ENCODE measurements around the gene USP3. TPM values are rescaled to one million over a fixed set of nuclear protein-coding genes. Genes with fewer than 3 reads are reported as not detected.
A peak's percentile ranks its signal among the peaks of the same experiment; 100 is the strongest.

The USP3 gene, protein sequence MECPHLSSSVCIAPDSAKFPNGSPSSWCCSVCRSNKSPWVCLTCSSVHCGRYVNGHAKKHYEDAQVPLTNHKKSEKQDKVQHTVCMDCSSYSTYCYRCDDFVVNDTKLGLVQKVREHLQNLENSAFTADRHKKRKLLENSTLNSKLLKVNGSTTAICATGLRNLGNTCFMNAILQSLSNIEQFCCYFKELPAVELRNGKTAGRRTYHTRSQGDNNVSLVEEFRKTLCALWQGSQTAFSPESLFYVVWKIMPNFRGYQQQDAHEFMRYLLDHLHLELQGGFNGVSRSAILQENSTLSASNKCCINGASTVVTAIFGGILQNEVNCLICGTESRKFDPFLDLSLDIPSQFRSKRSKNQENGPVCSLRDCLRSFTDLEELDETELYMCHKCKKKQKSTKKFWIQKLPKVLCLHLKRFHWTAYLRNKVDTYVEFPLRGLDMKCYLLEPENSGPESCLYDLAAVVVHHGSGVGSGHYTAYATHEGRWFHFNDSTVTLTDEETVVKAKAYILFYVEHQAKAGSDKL
- 16.2 TPM for total RNA-seq
- long read RNA-seq, full-length matches to known transcripts, result 15 of 19 reads
- long read RNA-seq, partial matches to known transcripts, result 0 of 19 reads
- long read RNA-seq, other reads (novel, unspliced or antisense), result 4 of 19 reads

GRCh38 chr15:63504247-63504978 is at the start of gene USP3:
Gene USP3, plus strand, starts transcription at chr15:63504593. Its CDS starts 147 bp downstream, at chr15:63504740.
- intact Hi-C loops (cut with DNase I), result loop anchor here (5.0 to 10.0 kb wide), 2 partner anchors 48 to 960 kb away; partner anchors contain the start of gene ZNF609
- DNase-seq (ENCODE audit: low spot score), result peak; percentile 98

DNA sequence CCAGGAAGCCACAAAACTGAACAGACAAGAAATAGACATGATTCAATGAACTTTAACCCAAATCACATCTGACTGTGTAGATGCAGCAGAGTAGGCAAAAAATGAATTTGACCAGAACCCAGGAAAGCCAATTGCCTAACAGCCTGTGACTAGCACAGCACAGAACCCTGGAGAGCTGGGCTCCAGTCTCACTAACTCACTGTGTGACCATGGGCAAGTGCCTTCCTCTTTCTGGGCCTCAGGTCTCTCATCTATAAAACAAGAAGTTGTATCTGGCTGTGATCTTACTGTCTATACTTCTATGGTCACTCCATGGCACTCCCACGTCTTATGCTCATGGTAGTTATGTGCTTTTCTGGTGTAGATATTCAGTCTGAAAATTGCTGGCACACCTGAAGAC is 48.1 kb upstream of the USP3 start:
- intact Hi-C loops (cut with DNase I), result no loop called here
- DNase-seq (ENCODE audit: low spot score), result no peak

DNA sequence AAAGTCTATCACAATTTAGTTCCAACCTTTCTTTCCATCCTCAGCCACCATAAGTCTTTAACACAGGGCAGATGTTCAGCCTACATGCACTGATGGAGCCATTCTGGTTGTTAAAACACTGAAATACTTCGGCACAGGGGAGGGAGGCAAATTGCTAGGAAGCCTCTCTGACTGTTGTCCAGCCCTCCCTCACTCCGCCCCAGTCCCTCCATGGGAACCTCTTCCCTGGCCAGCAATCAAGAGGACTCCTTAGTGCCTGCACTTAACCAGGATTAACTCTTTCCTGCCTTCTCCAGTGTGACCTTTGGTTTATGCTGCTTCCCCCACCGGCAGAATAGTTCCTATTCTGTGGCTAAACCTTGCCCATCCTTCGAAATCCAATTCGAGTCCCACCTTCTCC is 47.0 kb upstream of the USP3 start:
- DNase-seq (ENCODE audit: low spot score), result no peak
- intact Hi-C loops (cut with DNase I), result no loop called here

- intact Hi-C loops (cut with DNase I), result no loop called here
- no peak for DNase-seq (ENCODE audit: low spot score)
Measured at GRCh38 chr15:63458026-63458425, 46.4 kb upstream of the USP3 start.

DNA sequence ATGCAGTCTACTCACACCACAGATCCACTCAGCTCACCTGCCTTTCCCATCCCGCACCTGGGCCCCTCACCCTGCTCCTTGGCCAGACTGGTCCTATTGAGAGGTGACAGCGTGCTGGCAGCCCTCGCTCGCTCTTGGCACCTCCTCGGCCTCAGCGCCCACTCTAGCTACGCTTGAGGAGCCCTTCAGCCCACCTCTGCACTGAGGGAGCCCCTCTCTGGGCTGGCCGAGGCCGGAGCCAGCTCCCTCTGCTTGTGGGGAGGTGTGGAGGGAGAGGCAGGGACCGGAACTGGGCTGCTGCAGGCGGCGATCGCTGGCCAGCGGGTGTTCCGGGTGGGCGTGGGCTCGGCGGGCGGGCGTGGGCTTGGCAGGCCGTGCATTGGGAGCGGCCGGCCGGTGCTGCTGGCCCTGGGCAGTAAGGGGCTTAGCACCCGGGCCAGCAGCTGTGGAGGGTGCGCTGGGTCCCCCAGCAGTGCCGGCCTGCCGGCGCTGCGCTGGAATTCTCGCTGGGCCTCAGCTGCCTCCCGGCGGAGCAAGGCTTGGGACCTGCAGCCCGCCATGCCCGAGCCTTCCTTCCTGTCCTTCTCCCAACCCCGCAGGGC is 45.5 kb upstream of the USP3 start:
- no peak for DNase-seq (ENCODE audit: low spot score)
- intact Hi-C loops (cut with DNase I), result no loop called here

DNA sequence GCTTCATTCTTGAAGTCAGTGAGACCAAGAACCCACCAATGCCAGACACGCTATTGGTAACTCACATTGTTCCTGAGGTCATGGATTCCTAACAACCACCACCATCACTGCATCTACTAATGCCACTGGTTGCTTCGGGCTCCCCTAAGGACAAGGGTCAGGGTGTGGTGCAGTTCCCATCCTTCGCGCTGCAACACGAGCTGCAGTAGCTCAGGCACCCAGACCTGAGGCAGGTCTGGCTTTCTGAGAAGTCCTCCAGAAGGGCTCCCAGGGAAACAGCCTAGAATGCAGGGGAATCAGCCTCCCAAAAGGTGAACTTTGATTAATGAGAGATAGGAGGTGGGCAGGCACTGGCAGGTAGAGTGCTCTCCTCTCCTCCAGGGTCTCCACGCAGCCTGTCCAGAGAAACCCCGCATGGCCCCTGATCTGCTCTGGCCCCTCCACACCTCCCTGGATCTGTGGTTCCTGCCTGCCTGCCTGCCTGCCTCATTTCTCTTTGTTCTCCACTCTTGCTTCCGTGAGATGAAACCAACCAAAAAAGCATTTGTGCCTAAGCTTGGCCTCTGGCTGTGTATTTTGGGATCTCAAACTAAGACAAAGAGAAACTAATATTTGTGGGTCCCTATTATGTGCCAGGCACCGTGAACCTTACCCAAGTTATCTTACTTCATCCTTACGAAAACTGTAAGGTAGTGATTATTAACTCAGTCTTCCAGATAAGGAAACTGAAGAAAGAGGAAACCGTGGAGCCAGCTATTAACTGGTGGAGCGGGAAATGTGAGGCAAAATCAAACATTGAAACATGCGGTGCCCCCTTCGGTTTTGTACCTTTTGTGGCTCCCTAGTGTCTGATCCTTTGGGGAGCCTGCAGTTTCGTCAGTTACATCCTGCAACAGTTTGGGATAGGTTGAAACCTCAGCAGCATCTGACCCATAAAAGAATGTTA is 43.9 kb upstream of the USP3 start:
- DNase-seq (ENCODE audit: low spot score), result no peak
- intact Hi-C loops (cut with DNase I), result no loop called here

GRCh38 chr15:63461230-63461985 is 43.0 kb upstream of the USP3 start:
- DNase-seq (ENCODE audit: low spot score), result no peak
- intact Hi-C loops (cut with DNase I), result no loop called here

DNA sequence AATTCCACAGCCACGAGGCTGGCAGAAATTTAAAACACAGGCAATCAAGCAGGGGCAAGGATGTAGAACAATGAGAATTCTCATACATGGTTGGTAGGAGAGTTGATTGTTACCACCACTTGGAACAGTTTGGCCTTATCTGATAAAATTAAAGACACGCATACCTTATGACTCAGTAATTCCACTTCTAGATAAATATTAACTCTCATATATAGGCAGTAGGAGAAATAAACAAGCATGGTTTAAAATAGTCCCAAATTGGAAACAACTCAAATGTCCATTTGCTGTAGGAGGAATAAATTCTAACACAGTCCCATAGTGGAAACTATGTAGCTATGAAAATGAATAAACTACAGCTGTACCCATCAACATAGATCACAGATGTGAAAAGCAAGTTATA is 42.3 kb upstream of the USP3 start:
- intact Hi-C loops (cut with DNase I), result no loop called here
- no peak for DNase-seq (ENCODE audit: low spot score)

- DNase-seq (ENCODE audit: low spot score), result no peak
- intact Hi-C loops (cut with DNase I), result no loop called here
Measured at GRCh38 chr15:63463036-63463435, 41.4 kb upstream of the USP3 start.

DNA sequence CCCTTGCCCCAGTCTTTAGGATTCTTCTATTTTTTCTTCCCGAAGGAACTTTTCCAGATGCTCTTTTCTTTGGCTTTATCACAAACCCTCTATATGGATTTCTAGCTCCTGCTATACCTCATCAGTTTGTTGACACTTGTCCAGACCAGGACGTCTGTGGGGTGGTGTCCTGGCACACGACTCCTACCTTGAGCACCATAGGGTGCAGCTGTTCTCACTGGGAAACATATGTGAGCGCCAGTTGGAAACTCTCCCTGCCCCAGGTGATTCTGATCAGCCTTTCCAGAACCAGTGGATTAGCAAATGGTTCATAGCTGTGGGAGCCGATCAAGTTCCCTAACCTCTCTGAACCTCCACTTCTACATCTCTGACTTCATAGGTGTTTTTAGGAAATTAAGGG is 40.6 kb upstream of the USP3 start:
- DNase-seq (ENCODE audit: low spot score), result no peak
- intact Hi-C loops (cut with DNase I), result no loop called here

- intact Hi-C loops (cut with DNase I), result no loop called here
- no peak for DNase-seq (ENCODE audit: low spot score)
Measured at GRCh38 chr15:63465104-63465503, 39.3 kb upstream of the USP3 start.

- intact Hi-C loops (cut with DNase I), result loop anchor here (2.0 kb wide), 1 partner anchor 134 kb away; no protein-coding TSS in a partner anchor
Measured at GRCh38 chr15:63466378-63467192, 37.8 kb upstream of the USP3 start.

DNA sequence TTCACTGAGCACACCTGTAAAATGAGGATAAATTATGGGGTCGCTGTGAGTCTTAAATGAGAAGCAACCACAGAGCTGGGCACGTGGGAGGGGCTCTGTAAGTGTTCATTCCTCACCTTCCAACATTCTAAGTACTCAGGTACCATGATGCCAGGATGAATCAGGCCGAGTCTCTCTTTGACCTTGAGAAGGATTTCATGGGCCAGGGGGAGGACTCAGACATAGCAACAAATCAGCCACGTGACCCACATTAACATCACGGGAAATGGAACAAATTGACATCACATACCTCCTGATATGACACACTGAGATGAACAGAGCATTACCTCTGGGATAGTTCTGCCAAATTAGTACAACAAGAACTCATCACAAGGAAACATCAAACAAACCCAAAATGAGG is 35.2 kb upstream of the USP3 start:
- no peak for DNase-seq (ENCODE audit: low spot score)
- intact Hi-C loops (cut with DNase I), result no loop called here

More at GRCh38 chr15:63466378-63467192, 37.8 kb upstream of the USP3 start:
- no peak for DNase-seq (ENCODE audit: low spot score)

GRCh38 chr15:63469984-63470383 is 34.4 kb upstream of the USP3 start:
- intact Hi-C loops (cut with DNase I), result no loop called here
- DNase-seq (ENCODE audit: low spot score), result peak; percentile 12

DNA sequence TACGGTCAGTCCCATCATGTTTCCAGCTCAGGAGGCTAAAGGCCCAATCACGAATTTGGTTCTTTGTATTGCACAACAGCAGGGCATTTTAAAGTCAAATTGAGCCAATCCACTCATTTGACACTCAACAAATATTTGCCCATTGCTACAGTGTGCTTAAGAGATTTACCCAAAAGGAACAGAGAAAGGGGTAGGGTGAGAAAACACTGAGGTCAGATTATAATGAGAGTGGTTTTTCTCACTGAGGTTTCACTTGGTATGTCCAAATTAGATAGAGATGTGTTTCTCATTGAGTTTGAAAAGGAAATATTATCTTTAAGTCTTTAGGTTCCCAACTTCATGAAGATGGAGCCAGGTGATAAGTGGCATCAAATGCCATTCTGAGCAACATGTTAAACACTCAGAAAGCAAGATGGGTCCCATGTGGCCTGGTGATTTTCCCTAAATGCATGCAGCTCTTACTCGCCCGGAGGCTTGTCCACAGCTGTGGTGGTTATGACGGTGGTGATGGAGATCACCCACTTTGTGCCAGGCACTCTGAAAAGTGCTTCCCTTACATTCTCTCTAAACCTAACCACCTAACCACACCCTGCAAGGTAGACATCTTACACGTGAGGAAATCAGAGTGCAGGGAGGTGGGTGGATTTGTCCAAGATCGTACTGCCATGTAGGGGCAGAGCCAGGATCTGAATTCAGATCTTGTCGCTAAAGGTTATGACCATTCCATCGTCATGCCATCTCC is 31.2 kb upstream of the USP3 start:
- peak; percentile 24 for DNase-seq (ENCODE audit: low spot score)
- intact Hi-C loops (cut with DNase I), result no loop called here

DNA sequence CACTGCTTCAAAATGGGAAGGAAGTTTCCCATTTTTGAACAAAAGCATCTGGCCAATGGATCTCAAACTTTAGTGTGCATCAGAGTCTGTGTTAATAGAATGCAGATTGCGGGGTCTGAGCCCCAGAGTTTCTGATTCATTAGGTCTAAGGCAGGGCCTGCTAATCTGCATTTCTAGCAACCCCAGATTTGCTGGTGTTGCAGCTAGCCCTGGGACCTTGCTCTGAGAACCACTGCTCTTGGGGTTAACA is 30.7 kb upstream of the USP3 start:
- DNase-seq (ENCODE audit: low spot score), result peak; percentile 46
- intact Hi-C loops (cut with DNase I), result no loop called here
